Measurements from ENCODE around the gene LEP.

LEP gene

DNA sequence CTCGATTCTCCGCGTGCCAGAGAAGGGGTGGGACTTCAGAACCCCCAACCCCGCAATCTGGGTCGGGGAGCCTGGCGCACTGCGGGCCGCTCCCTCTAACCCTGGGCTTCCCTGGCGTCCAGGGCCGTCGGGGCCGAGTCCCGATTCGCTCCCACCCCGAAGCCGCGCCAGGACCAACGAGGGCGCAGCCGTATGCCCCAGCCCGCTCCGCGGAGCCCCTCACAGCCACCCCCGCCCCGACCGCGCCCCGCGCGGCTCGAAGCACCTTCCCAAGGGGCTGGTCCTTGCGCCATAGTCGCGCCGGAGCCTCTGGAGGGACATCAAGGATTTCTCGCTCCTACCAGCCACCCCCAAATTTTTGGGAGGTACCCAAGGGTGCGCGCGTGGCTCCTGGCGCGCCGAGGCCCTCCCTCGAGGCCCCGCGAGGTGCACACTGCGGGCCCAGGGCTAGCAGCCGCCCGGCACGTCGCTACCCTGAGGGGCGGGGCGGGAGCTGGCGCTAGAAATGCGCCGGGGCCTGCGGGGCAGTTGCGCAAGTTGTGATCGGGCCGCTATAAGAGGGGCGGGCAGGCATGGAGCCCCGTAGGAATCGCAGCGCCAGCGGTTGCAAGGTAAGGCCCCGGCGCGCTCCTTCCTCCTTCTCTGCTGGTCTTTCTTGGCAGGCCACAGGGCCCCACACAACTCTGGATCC, at the start of gene LEP:
Gene LEP, plus strand, starts transcription at position 583 of the 691 bp plus-strand sequence. CDS start 10,741 bp downstream, outside the sequence.
- no peak for DNase-seq (ENCODE audit: low spot score)

DNA sequence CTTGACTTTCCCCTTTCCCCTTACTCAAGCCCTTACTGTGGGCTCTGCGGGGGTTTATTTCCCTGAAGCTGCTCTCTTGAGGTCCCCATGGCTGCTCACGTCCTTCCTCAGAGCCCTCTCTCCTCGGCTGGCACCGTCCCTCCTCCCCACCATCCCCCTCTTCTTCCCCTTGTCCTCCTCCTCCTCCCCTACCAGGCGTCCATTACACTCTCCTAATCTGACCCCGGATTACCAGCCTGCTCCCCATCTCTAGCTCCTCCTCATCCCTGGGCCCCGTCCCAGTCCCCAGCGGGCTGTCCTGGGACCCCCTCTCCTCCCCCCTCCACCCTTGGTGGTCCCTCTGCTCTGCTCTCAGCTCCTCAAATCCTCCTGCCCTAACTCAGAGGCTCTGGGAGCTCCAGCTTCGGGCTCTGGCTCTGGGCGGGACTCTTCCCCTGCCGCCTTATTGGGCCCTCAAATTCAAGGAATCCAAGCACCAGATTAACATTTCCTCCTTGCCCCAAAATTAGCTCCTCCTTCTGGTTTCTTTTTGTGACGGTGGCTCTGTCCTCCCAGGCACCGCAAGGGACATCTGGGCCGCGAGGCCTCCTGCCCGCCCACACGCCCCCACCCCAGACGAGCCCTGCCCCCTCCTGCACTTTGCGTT, 48.5 kb upstream of the LEP start:
- no peak for DNase-seq (ENCODE audit: low spot score)

GRCh38 chr7:128194533-128195282, 46.4 kb upstream of the LEP start:
- no peak for DNase-seq (ENCODE audit: low spot score)

DNA sequence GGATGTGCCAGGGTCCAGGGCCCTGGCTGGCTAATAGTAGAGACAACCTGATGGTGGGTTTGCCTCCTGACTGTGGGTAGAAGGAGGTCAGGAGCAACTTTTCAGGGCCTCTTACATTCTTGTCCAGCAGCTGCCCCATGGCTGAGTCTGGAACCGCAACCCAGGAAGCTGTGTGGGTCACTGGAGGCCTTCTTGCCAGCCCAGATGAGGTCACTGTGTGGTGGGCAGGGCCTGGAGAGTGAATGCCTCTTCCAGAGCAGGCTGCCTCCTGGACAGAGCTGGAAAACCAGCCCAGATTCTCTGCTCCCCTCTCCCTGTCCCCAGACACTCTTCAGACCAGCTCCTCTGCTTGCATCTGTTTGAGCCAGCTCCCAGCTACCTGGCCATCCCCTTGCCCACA, 43.5 kb upstream of the LEP start:
- DNase-seq (ENCODE audit: low spot score) = no peak

GRCh38 chr7:128197989-128198580, 43.0 kb upstream of the LEP start:
- no peak for DNase-seq (ENCODE audit: low spot score)

- no peak for DNase-seq (ENCODE audit: low spot score)
Measured at GRCh38 chr7:128200376-128200775, 40.7 kb upstream of the LEP start.

GRCh38 chr7:128201067-128201689, 39.9 kb upstream of the LEP start:
- DNase-seq (ENCODE audit: low spot score) = no peak

DNA sequence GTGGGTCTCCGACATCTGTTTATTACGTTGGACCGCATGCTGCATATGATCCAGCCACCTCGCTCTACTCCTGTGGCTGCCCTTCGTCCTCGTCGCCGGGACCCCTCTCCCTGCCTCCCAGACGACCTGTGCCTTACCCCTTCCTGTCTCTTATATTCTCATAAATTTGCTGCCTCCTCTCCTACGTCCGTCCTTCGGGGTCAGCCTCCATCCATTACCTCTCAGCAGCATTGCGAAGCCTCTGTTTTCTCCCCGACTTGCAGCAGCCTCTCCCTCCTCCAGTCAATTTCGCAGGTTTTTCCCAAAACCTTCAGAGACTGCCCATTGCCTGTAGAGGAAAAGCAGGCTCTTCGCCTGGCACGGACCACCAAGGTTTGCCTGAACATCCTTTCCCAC, 39.4 kb upstream of the LEP start:
- no peak for DNase-seq (ENCODE audit: low spot score)

- DNase-seq (ENCODE audit: low spot score) = no peak
Measured at GRCh38 chr7:128202287-128202957, 38.7 kb upstream of the LEP start.

DNA sequence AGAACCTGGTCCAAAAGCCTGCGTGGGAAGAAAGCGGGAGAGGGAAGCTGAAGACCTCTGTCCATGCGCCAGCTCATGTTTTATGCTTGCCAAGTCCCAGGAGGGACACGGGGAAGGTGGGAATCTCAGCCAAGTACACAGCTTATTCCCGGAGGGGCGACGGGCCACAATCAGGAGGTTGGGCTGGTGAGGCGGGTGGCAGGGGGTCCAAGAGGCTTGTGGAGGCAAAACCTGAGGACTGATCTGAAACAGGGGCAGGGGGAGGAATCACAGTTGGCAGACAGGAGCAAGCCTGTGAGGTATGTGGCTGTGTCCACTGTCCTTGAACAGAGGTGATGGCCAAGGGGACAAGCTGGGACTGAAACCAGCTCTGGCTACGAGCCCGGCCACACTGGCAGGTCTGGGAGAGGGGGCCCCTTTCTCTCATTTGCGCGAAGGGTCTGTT, 38.0 kb upstream of the LEP start:
- no peak for DNase-seq (ENCODE audit: low spot score)

- DNase-seq (ENCODE audit: low spot score) = no peak
Measured at GRCh38 chr7:128203710-128204214, 37.3 kb upstream of the LEP start.

- no peak for DNase-seq (ENCODE audit: low spot score)
Measured at GRCh38 chr7:128204455-128204854, 36.6 kb upstream of the LEP start.

GRCh38 chr7:128205068-128205467, 36.0 kb upstream of the LEP start:
- no peak for DNase-seq (ENCODE audit: low spot score)

DNA sequence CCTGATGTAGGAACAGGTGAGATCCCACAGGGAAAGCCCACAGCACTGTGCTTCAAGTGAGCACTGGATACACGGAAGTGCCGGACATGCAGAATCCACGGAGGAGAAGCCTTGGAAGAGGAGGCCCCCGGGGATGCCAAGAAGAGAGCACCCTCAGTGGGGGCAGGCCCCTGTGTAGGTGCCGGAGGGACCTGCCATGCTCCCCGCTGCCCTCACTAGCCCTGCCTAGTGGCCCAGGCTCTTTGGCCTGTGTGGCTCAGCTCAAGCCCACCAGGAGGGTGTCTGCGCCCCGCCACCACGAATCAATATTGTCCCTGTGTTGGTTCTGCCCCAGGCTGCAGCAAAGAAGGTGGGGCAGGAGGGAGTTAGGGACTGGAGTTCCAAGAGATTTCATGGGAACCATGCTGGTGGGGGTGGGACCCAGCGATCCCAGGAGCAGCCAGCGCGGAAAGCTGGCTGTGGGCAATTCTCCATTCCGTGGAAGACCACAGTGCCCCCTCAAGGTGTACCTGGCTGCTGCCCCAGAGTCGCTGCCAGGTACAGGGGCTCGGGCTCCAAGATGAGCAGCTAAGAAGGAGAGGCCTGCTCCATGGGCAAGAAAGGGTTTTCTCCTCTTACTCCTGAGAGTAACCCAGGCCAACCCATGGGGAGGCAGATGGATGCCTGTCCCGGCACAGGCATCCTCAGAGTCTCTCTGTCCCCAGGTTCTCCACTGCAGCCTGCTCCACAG, 34.9 kb upstream of the LEP start:
- DNase-seq (ENCODE audit: low spot score) = no peak

DNA sequence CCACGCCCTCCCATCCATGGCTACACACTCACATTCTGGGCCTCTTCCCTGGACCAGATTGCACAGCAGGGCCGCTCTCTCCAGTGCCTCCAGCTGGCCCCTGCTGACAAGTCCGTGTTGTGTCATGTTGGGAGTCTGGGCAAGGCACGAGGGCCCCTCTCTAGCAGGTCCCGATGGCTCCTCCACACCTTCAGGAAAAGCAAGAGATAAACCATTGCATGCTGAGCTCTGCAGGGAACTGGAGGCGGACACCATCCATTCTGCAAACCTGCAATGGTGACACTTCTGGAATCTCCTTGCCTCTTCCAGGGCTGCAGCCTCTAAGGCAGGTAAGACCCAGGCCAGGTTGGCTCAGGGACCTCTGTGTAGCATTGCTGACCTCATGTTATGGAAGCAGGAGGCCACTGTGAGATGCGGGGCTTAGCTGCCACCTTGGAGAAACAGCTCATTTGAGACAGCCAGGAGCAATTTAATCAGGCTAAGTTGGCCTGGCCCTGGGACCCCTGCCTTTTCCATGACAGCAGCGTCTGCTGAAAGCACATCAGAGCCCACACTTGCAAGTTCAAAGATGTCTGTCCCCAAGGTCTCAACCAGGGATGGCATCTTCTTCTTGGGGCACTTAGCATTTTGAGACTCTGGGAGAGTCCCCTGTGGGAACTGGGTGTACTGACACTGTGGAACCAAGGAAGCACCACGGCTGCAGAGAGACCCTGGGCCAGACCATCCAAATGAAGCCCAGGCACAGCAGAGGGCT, 34.2 kb upstream of the LEP start:
- no peak for DNase-seq (ENCODE audit: low spot score)

DNA sequence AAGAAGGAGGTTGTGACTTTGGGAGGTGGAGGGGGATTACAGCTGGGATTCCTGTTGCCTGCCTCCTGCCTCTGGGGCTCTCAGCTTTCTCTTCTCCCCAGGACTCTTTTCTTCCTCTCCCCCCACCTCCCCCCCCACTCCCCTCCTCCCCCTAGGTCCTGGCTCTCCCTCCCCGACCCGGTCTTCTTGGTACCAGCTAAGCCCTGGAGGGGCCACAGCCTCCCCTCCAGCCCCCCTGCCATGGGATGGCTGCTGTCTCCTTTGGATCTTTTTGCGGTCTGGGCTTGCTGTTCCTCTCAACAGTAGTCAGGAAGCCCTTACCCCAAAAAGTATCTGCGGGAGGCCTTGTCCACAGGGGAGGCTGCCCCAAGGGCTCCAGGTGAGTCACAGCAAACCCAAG, 33.5 kb upstream of the LEP start:
- DNase-seq (ENCODE audit: low spot score) = no peak

- DNase-seq (ENCODE audit: low spot score) = peak; percentile 66
Measured at GRCh38 chr7:128209229-128210035, 31.6 kb upstream of the LEP start.

DNA sequence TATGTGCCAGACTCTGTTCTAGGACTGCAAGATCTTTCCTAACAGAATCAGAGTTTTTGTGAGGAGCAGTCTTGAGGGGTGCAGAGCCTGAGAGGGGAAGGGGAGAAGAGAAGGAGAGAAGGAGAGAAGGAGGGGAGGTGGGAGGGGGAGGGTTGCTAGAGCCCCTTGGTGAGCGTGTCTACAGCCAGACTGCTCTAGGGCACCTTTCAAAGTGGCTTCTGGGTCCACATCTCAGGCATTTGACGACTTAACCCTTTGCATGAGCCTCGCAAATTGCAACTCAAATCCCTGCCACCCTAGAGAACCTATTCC, 31.1 kb upstream of the LEP start:
- no peak for DNase-seq (ENCODE audit: low spot score)

Data from SW480 (cell line).